Measurements from ENCODE around the gene NLRP10.

Gene NLRP10

GRCh38 chr11:7964261-7964660, 986 bp downstream of the NLRP10 start:
- Histone ChIP-seq H4K8ac (ENCODE audit: low read length) (no peak overlapping the region), H3K9me3 (ENCODE audit: control insufficient read depth, low read length) (no peaks in the 10 kb centered on the region), H3K79me1 (replicated peaks; ENCODE audit: low read length, poor library complexity, severe bottlenecking) (no peaks in the 10 kb centered on the region), H3K9ac (ENCODE audit: low read length) (peak overlapping the region; percentile 82), H3K27me3 (ENCODE audit: control insufficient read depth in 1 of 2, insufficient read depth in 1 of 2, low read length in 2 of 2) (peaks cover 0 to 5% of the 10 kb centered on the region in 2 experiments), H3K4me2 (ENCODE audit: low read length, poor library complexity, severe bottlenecking) (no peak overlapping the region), H3K4ac (ENCODE audit: low read depth in 1 of 2, low read length in 2 of 2) (no peak overlapping the region), H2AFZ (ENCODE audit: low read depth, low read length) (no peak overlapping the region), H3K36me3 (ENCODE audit: control insufficient read depth in 1 of 2, insufficient read depth in 2 of 2, low read depth in 1 of 2, low read length in 2 of 2) (no peaks in the 10 kb centered on the region), H2BK12ac (ENCODE audit: low read length in 2 of 2) (no peak overlapping the region), H3K23ac (ENCODE audit: low read length in 2 of 2) (no peak overlapping the region), H2BK15ac (ENCODE audit: low read depth, poor library complexity, severe bottlenecking) (no peak overlapping the region), H4K91ac (ENCODE audit: low read length) (no peak overlapping the region), H3K18ac (ENCODE audit: low read depth in 1 of 2, low read length in 2 of 2) (no peak overlapping the region), H3K4me3 (ENCODE audit: insufficient read depth in 1 of 2, low read depth in 1 of 2, low read length in 2 of 2) (no peak overlapping the region), H3K14ac (ENCODE audit: low read length in 2 of 2) (no peak overlapping the region), H2BK120ac (ENCODE audit: low read depth, low read length) (no peak overlapping the region), H2AK5ac (ENCODE audit: low read length, severe bottlenecking) (no peak overlapping the region), H3K27ac (ENCODE audit: low read length, poor library complexity, severe bottlenecking) (no peak overlapping the region), H2BK5ac (ENCODE audit: low read depth, low read length, poor library complexity, severe bottlenecking) (no peak overlapping the region), H3K4me1 (ENCODE audit: control insufficient read depth, insufficient read depth, low read depth, low read length) (peaks cover 3% of the 10 kb centered on the region)
- 94% methylated on average over 3 of the region's 3 CpGs for WGBS
- no peak for DNase-seq

DNA sequence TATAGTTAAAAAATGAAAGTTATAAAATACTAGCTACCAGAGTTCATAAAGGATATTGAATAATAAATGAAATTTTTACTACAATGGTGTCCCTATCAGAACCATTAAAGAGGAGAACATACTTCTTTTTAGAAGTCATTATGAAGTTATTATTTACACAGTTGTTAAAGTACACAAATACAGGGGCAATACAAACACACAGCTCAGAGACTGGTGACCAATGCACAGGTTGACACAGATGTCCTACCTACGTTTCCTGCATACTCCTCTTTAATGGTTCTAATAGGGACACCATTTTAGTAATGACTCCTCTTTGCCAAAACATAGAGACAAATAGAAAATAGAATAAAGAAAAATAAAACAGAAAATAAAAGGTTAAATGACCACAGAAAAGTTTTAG, 10.1 kb downstream of the NLRP10 start:
- Histone ChIP-seq H3K18ac (ENCODE audit: low read depth in 1 of 2, low read length in 2 of 2) (no peak overlapping the region), H3K36me3 (ENCODE audit: control insufficient read depth in 1 of 2, insufficient read depth in 2 of 2, low read depth in 1 of 2, low read length in 2 of 2) (no peaks in the 10 kb centered on the region), H3K9ac (ENCODE audit: low read length) (no peak overlapping the region), H4K91ac (ENCODE audit: low read length) (no peak overlapping the region), H3K79me1 (replicated peaks; ENCODE audit: low read length, poor library complexity, severe bottlenecking) (no peaks in the 10 kb centered on the region), H2BK12ac (ENCODE audit: low read length in 2 of 2) (no peak overlapping the region), H2BK5ac (ENCODE audit: low read depth, low read length, poor library complexity, severe bottlenecking) (no peak overlapping the region), H2BK15ac (ENCODE audit: low read depth, poor library complexity, severe bottlenecking) (no peak overlapping the region), H2AK5ac (ENCODE audit: low read length, severe bottlenecking) (no peak overlapping the region), H3K23ac (ENCODE audit: low read length in 2 of 2) (no peak overlapping the region), H3K9me3 (ENCODE audit: control insufficient read depth, low read length) (no peaks in the 10 kb centered on the region), H3K27me3 (ENCODE audit: control insufficient read depth in 1 of 2, insufficient read depth in 1 of 2, low read length in 2 of 2) (no peaks in the 10 kb centered on the region), H3K4me3 (ENCODE audit: insufficient read depth in 1 of 2, low read depth in 1 of 2, low read length in 2 of 2) (no peak overlapping the region), H4K8ac (ENCODE audit: low read length) (no peak overlapping the region), H2BK120ac (ENCODE audit: low read depth, low read length) (no peak overlapping the region), H2AFZ (ENCODE audit: low read depth, low read length) (no peak overlapping the region), H3K14ac (ENCODE audit: low read length in 2 of 2) (no peak overlapping the region), H3K27ac (ENCODE audit: low read length, poor library complexity, severe bottlenecking) (no peak overlapping the region), H3K4ac (ENCODE audit: low read depth in 1 of 2, low read length in 2 of 2) (no peak overlapping the region), H3K4me1 (ENCODE audit: control insufficient read depth, insufficient read depth, low read depth, low read length) (no peaks in the 10 kb centered on the region), H3K4me2 (ENCODE audit: low read length, poor library complexity, severe bottlenecking) (no peak overlapping the region)
- DNase-seq = no peak
- no CpG with 5 or more reads among the region's 1 CpG for WGBS

DNA sequence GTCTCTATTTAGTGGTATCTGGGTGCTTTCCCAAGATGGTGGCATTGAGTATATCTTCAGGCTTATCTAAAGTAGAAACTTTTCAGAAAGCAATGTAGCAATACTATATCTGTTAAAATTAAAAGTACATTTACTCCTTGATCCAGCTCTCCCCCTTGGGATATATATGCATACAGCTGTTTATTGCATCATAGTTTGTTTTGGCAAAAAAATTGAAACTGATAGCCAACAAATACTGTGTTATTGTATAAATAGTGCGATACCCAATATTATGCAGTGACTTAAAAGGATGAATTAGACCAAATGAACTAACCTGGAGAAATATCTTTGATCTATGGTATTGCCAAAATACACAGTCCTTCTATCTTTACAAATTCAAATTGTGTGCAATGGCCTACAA, 15.3 kb downstream of the NLRP10 start:
- no peaks in the 10 kb centered on the region for H3K36me3 ChIP-seq (ENCODE audit: control insufficient read depth in 1 of 2, insufficient read depth in 2 of 2, low read depth in 1 of 2, low read length in 2 of 2)

DNA sequence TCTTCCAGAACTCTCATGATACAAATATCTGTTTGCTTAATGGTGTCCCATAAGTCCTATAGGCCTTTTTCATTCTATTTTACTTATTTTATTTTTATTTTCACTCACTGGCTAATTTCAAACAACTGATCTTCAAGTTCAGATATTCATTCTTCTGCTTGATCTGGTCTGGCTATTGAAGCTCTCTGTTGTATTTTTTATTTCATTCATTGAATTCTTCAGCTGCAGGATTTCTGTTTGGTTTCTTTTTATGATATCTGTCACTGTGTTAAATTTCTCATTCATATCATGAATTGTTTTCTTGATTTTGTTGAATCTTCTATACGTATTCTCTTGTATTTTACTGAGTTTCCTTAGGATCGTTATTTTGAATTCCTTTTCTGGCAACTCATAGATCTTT, 21.1 kb downstream of the NLRP10 start:
- no peak overlapping the region for H3K9ac ChIP-seq (ENCODE audit: low read length)
- no peak overlapping the region for H2AFZ ChIP-seq (ENCODE audit: low read depth, low read length)
- H2BK5ac ChIP-seq (ENCODE audit: low read depth, low read length, poor library complexity, severe bottlenecking) = no peak overlapping the region
- H4K91ac ChIP-seq (ENCODE audit: low read length) = no peak overlapping the region
- H3K9me3 ChIP-seq (ENCODE audit: control insufficient read depth, low read length) = peaks cover 25% of the 10 kb centered on the region
- peak overlapping the region in 1 of 2 experiments; percentile 10 for H3K4me3 ChIP-seq (ENCODE audit: insufficient read depth in 1 of 2, low read depth in 1 of 2, low read length in 2 of 2)
- H3K27ac ChIP-seq (ENCODE audit: low read length, poor library complexity, severe bottlenecking) = no peak overlapping the region
- no peak overlapping the region for H2AK5ac ChIP-seq (ENCODE audit: low read length, severe bottlenecking)
- no peaks in the 10 kb centered on the region for H3K4me1 ChIP-seq (ENCODE audit: control insufficient read depth, insufficient read depth, low read depth, low read length)
- H3K18ac ChIP-seq (ENCODE audit: low read depth in 1 of 2, low read length in 2 of 2) = no peak overlapping the region
- H3K23ac ChIP-seq (ENCODE audit: low read length in 2 of 2) = no peak overlapping the region
- WGBS = 100% methylated on average over 1 of the region's 2 CpGs
- H2BK120ac ChIP-seq (ENCODE audit: low read depth, low read length) = no peak overlapping the region
- H3K4ac ChIP-seq (ENCODE audit: low read depth in 1 of 2, low read length in 2 of 2) = no peak overlapping the region
- no peak overlapping the region for H3K14ac ChIP-seq (ENCODE audit: low read length in 2 of 2)
- no peak overlapping the region for H4K8ac ChIP-seq (ENCODE audit: low read length)
- no peaks in the 10 kb centered on the region for H3K36me3 ChIP-seq (ENCODE audit: control insufficient read depth in 1 of 2, insufficient read depth in 2 of 2, low read depth in 1 of 2, low read length in 2 of 2)
- H3K79me1 ChIP-seq (replicated peaks; ENCODE audit: low read length, poor library complexity, severe bottlenecking) = no peaks in the 10 kb centered on the region
- no peak overlapping the region for H2BK15ac ChIP-seq (ENCODE audit: low read depth, poor library complexity, severe bottlenecking)
- no peak overlapping the region for H3K4me2 ChIP-seq (ENCODE audit: low read length, poor library complexity, severe bottlenecking)
- no peak overlapping the region for H2BK12ac ChIP-seq (ENCODE audit: low read length in 2 of 2)
- peaks cover 8 to 18% of the 10 kb centered on the region in 2 experiments for H3K27me3 ChIP-seq (ENCODE audit: control insufficient read depth in 1 of 2, insufficient read depth in 1 of 2, low read length in 2 of 2)
- DNase-seq = no peak

More for the DNA sequence above, 15.3 kb downstream of the NLRP10 start:
- no peak overlapping the region for H2BK12ac ChIP-seq (ENCODE audit: low read length in 2 of 2)
- H3K27ac ChIP-seq (ENCODE audit: low read length, poor library complexity, severe bottlenecking) = no peak overlapping the region
- peaks cover 4% of the 10 kb centered on the region for H3K9me3 ChIP-seq (ENCODE audit: control insufficient read depth, low read length)
- no peak overlapping the region for H3K4ac ChIP-seq (ENCODE audit: low read depth in 1 of 2, low read length in 2 of 2)
- no peak overlapping the region for H4K8ac ChIP-seq (ENCODE audit: low read length)
- no peak overlapping the region for H3K9ac ChIP-seq (ENCODE audit: low read length)
- no peak overlapping the region for H3K18ac ChIP-seq (ENCODE audit: low read depth in 1 of 2, low read length in 2 of 2)
- no peak for DNase-seq
- no peak overlapping the region for H2BK15ac ChIP-seq (ENCODE audit: low read depth, poor library complexity, severe bottlenecking)
- no peaks in the 10 kb centered on the region for H3K4me1 ChIP-seq (ENCODE audit: control insufficient read depth, insufficient read depth, low read depth, low read length)
- H2BK5ac ChIP-seq (ENCODE audit: low read depth, low read length, poor library complexity, severe bottlenecking) = no peak overlapping the region
- H2AFZ ChIP-seq (ENCODE audit: low read depth, low read length) = no peak overlapping the region
- no peak overlapping the region for H3K14ac ChIP-seq (ENCODE audit: low read length in 2 of 2)
- H3K23ac ChIP-seq (ENCODE audit: low read length in 2 of 2) = no peak overlapping the region
- H2AK5ac ChIP-seq (ENCODE audit: low read length, severe bottlenecking) = no peak overlapping the region
- no CpG with 5 or more reads among the region's 1 CpG for WGBS
- no peaks in the 10 kb centered on the region for H3K79me1 ChIP-seq (replicated peaks; ENCODE audit: low read length, poor library complexity, severe bottlenecking)
- no peak overlapping the region for H4K91ac ChIP-seq (ENCODE audit: low read length)
- peaks cover 8 to 14% of the 10 kb centered on the region in 2 experiments for H3K27me3 ChIP-seq (ENCODE audit: control insufficient read depth in 1 of 2, insufficient read depth in 1 of 2, low read length in 2 of 2)
- H3K4me3 ChIP-seq (ENCODE audit: insufficient read depth in 1 of 2, low read depth in 1 of 2, low read length in 2 of 2) = no peak overlapping the region
- H2BK120ac ChIP-seq (ENCODE audit: low read depth, low read length) = no peak overlapping the region
- H3K4me2 ChIP-seq (ENCODE audit: low read length, poor library complexity, severe bottlenecking) = no peak overlapping the region
